ENCODE results near the gene PRAC1.

DNA sequence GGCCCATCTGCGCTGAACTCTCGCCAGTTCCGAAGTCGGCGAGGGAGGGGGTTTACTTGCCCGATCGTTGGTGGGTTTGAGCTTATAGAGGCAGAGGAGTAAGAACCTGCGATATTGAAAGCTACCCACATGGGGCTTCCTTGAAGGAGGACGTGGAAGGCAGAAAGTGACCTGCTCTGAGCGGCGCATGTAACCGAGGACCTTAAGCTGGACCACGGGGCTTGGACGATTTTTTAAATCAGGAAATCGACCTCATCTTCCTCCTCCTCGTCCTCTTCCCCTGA, 2.6 kb upstream of the PRAC1 start:
- TF ChIP-seq, protein P1, sequence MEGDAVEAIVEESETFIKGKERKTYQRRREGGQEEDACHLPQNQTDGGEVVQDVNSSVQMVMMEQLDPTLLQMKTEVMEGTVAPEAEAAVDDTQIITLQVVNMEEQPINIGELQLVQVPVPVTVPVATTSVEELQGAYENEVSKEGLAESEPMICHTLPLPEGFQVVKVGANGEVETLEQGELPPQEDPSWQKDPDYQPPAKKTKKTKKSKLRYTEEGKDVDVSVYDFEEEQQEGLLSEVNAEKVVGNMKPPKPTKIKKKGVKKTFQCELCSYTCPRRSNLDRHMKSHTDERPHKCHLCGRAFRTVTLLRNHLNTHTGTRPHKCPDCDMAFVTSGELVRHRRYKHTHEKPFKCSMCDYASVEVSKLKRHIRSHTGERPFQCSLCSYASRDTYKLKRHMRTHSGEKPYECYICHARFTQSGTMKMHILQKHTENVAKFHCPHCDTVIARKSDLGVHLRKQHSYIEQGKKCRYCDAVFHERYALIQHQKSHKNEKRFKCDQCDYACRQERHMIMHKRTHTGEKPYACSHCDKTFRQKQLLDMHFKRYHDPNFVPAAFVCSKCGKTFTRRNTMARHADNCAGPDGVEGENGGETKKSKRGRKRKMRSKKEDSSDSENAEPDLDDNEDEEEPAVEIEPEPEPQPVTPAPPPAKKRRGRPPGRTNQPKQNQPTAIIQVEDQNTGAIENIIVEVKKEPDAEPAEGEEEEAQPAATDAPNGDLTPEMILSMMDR (IDR thresholded peaks at IDR 0.05; ENCODE audit: insufficient read depth, low read length, poor library complexity, severe bottlenecking): no peak
- TF ChIP-seq EZH2phosphoT487 (conservative IDR thresholded peaks at IDR 0.05; ENCODE audit: low read length): no peak
